ENCODE data around the gene IL15.

DNA sequence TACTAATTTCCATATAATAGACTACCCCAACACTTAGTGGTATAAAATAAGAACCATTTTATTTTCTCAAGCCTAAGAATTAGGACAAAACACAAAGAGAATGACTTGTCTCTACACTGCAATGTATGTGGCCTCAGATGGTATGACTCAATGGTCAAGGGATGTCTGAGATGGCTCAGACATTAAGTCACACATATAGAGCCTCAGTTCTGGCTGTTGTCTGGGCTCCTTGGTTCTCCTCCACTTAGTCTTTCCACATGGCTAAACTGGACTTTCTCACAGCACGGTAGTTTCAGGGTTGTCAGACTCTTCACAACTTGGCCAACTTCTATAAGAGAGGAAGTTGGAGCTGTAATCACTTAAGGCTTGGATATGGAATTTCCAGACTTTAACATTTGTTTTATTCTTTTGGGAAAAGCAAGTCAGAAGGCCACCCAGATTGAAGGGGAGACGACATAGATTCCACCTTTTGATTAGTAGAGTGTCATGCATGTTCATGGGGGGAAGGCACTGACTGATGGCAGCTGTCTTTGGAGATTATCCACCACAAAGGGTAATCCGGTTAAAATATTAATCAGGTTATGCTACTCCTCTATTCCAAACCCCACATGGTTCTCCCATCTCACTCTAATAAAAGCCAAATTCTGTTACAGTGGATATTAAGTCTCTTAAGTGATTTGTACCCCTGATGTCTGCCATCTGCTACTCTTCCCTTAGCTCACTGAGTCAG is 9.4 kb downstream of the IL15 start:
- TF ChIP-seq SP1 (CRISPR knock-in tag; conservative IDR thresholded peaks at IDR 0.05) (no peak), RELA (CRISPR knock-in tag; IDR thresholded peaks at IDR 0.05; ENCODE audit: borderline replicate concordance) (no peak), MXD4 (CRISPR knock-in tag; IDR thresholded peaks at IDR 0.05; ENCODE audit: borderline replicate concordance) (no peak), ZNF671 (CRISPR knock-in tag; IDR thresholded peaks at IDR 0.05) (no peak), ESRRA (CRISPR knock-in tag; IDR thresholded peaks at IDR 0.05; ENCODE audit: borderline replicate concordance) (no peak)
- TF ChIP-seq, protein P1, sequence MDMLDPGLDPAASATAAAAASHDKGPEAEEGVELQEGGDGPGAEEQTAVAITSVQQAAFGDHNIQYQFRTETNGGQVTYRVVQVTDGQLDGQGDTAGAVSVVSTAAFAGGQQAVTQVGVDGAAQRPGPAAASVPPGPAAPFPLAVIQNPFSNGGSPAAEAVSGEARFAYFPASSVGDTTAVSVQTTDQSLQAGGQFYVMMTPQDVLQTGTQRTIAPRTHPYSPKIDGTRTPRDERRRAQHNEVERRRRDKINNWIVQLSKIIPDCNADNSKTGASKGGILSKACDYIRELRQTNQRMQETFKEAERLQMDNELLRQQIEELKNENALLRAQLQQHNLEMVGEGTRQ (CRISPR knock-in tag; IDR thresholded peaks at IDR 0.05): no peak
- TF ChIP-seq, protein P2, sequence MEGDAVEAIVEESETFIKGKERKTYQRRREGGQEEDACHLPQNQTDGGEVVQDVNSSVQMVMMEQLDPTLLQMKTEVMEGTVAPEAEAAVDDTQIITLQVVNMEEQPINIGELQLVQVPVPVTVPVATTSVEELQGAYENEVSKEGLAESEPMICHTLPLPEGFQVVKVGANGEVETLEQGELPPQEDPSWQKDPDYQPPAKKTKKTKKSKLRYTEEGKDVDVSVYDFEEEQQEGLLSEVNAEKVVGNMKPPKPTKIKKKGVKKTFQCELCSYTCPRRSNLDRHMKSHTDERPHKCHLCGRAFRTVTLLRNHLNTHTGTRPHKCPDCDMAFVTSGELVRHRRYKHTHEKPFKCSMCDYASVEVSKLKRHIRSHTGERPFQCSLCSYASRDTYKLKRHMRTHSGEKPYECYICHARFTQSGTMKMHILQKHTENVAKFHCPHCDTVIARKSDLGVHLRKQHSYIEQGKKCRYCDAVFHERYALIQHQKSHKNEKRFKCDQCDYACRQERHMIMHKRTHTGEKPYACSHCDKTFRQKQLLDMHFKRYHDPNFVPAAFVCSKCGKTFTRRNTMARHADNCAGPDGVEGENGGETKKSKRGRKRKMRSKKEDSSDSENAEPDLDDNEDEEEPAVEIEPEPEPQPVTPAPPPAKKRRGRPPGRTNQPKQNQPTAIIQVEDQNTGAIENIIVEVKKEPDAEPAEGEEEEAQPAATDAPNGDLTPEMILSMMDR (IDR thresholded peaks at IDR 0.05): no peak
- TF ChIP-seq, protein P3, sequence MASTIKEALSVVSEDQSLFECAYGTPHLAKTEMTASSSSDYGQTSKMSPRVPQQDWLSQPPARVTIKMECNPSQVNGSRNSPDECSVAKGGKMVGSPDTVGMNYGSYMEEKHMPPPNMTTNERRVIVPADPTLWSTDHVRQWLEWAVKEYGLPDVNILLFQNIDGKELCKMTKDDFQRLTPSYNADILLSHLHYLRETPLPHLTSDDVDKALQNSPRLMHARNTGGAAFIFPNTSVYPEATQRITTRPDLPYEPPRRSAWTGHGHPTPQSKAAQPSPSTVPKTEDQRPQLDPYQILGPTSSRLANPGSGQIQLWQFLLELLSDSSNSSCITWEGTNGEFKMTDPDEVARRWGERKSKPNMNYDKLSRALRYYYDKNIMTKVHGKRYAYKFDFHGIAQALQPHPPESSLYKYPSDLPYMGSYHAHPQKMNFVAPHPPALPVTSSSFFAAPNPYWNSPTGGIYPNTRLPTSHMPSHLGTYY (CRISPR knock-in tag; IDR thresholded peaks at IDR 0.05): no peak
- TF ChIP-seq, protein P4, sequence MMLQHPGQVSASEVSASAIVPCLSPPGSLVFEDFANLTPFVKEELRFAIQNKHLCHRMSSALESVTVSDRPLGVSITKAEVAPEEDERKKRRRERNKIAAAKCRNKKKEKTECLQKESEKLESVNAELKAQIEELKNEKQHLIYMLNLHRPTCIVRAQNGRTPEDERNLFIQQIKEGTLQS (CRISPR knock-in tag; conservative IDR thresholded peaks at IDR 0.05): no peak
- TF ChIP-seq, protein P5, sequence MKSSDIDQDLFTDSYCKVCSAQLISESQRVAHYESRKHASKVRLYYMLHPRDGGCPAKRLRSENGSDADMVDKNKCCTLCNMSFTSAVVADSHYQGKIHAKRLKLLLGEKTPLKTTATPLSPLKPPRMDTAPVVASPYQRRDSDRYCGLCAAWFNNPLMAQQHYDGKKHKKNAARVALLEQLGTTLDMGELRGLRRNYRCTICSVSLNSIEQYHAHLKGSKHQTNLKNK (CRISPR knock-in tag; IDR thresholded peaks at IDR 0.05): no peak
